OCI-LY3 (cell line): Measurements from ENCODE around the gene TACR1.

Source experiments
- H2AFZ ChIP-seq: fragments of 200-600, 300-600 bp; shearing (Covaris generic); 2 replicates; pipeline ENCODE4 v1.6.0; 2014; ENCODE audit warnings: antibody characterized with exemption, low read depth, low read length
- H3K27ac ChIP-seq: fragments of 200-600, 300-600 bp; sonication (generic); 2 replicates; pipeline ENCODE4 v1.5.1; 2014; ENCODE audit warnings: mild to moderate bottlenecking, low read length, moderate library complexity, mixed read lengths
- H3K27me3 ChIP-seq: fragments of 200-600, 300-600 bp; sonication (generic); 2 replicates; pipeline ENCODE4 v1.6.1; 2014; ENCODE audit warnings: low read depth, low read length, mixed read lengths
- H3K36me3 ChIP-seq: fragments of 200-600, 300-600 bp; sonication (generic); replicated peaks from 2 replicates; pipeline ENCODE3; 2014; ENCODE audit warnings: low read depth, low read length, mixed read lengths
- H3K4me1 ChIP-seq: fragments of 300-600, 200-600 bp; sonication (generic); 2 replicates; pipeline ENCODE4 v1.6.1; 2014; ENCODE audit warnings: low read length, mixed read lengths
- H3K4me2 ChIP-seq: fragments of 200-600, 300-600 bp; sonication (generic); 2 replicates; pipeline ENCODE4 v1.6.1; 2014; ENCODE audit warnings: low read length, mixed read lengths
- H3K4me3 ChIP-seq: fragments of 300-600, 200-600 bp; sonication (generic); 2 replicates; pipeline ENCODE4 v1.5.1; 2014; ENCODE audit warnings: antibody characterized with exemption, mild to moderate bottlenecking, low read length, moderate library complexity
- H3K79me2 ChIP-seq: fragments of 300-600, 200-600 bp; shearing (Covaris generic); 2 replicates; pipeline ENCODE4 v1.6.1; 2014; ENCODE audit warnings: mild to moderate bottlenecking, low read length, mixed read lengths
- H3K9ac ChIP-seq: fragments of 300-600, 200-600 bp; shearing (Covaris generic); 2 replicates; pipeline ENCODE4 v1.6.0; 2014; ENCODE audit warnings: mild to moderate bottlenecking, low read length, moderate library complexity
- H3K9me3 ChIP-seq: fragments of 200-600, 300-600 bp; shearing (Covaris generic); 2 replicates; pipeline ENCODE4 v1.6.1; 2014; ENCODE audit warnings: low read length, mixed read lengths; ENCODE audit not compliant: insufficient read depth
- H4K20me1 ChIP-seq: fragments of 200-600, 300-600 bp; sonication (generic); 2 replicates; pipeline ENCODE4 v1.6.1; 2016; ENCODE audit warnings: low read length, mixed read lengths; ENCODE audit not compliant: insufficient read depth
- EZH2phosphoT487 ChIP-seq: fragments of 200-600 bp; shearing (Covaris generic); IDR thresholded peaks from 2 replicates; pipeline ENCODE4 v1.6.1; 2018; ENCODE audit warnings: antibody characterized with exemption, mixed run types, low read depth
- TF ChIP-seq, protein P1 (sequence below): fragments of 200-600, 300-600 bp; sonication (generic); IDR thresholded peaks from 2 replicates; pipeline ENCODE4 v1.5.1; 2014; ENCODE audit warnings: antibody characterized with exemption, low read length, low read depth

TACR1 gene

DNA sequence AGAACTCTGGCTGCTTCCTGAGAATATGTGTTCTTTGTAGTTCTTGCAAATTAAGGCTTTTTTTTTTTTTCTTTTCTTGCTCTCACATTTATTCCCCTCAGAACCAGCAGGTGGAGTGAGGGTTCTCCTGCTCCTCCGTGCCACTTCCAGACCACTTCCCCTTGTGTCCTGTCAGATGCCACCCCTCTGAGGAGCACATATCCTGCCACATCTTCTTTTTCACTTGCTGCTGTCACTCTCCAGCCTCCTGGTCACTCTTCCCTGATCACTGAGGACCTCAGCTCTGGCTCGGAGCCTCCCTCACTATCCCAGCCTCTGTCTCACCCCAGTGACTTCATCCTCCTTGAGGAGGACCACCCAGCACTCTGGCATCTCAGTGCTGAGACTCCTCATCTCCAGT, 100.5 kb downstream of the TACR1 start:
- TF ChIP-seq EZH2phosphoT487, result no peak
- TF ChIP-seq, protein P1, sequence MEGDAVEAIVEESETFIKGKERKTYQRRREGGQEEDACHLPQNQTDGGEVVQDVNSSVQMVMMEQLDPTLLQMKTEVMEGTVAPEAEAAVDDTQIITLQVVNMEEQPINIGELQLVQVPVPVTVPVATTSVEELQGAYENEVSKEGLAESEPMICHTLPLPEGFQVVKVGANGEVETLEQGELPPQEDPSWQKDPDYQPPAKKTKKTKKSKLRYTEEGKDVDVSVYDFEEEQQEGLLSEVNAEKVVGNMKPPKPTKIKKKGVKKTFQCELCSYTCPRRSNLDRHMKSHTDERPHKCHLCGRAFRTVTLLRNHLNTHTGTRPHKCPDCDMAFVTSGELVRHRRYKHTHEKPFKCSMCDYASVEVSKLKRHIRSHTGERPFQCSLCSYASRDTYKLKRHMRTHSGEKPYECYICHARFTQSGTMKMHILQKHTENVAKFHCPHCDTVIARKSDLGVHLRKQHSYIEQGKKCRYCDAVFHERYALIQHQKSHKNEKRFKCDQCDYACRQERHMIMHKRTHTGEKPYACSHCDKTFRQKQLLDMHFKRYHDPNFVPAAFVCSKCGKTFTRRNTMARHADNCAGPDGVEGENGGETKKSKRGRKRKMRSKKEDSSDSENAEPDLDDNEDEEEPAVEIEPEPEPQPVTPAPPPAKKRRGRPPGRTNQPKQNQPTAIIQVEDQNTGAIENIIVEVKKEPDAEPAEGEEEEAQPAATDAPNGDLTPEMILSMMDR, result peak; percentile 51
- Histone ChIP-seq H3K36me3 (no peaks in the 10 kb centered on the region), H3K9ac (no peak overlapping the region), H3K27ac (no peak overlapping the region), H3K27me3 (peaks cover 16% of the 10 kb centered on the region; the same call in 1 of the 2 replicates), H3K4me1 (no peaks in the 10 kb centered on the region), H3K79me2 (no peaks in the 10 kb centered on the region), H3K9me3 (0 out of 2 replicates have a peak, but pooled peaks cover 3% of the 10 kb centered on the region), H3K4me3 (no peak overlapping the region), H4K20me1 (no peaks in the 10 kb centered on the region), H3K4me2 (peak overlapping the region; percentile 15; the same call in 1 of the 2 replicates), H2AFZ (no peak overlapping the region)

DNA sequence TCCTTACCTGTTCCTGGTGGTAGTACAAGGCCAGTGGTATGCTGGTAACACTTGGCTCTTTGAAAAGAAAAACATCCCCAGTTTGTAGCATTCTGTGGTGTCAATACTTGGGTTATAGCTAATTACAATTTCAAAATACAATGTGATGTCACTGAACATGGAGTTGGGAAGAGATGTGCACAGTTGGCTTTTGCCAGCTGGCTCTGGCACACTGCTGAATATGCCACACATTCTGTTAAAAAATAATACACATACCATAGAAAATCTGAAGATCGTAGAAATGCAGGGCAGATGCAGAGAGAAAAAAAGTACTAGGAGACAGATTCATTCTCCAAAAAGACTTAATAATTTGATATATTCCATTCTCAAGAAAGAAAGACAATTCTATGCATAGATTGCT, 101.5 kb downstream of the TACR1 start:
- no peaks in the 10 kb centered on the region for H4K20me1 ChIP-seq
- H3K79me2 ChIP-seq, result no peaks in the 10 kb centered on the region
- no peak overlapping the region for H2AFZ ChIP-seq
- H3K27me3 ChIP-seq, result peaks cover 11% of the 10 kb centered on the region; the same call in 1 of the 2 replicates
- H3K4me3 ChIP-seq, result no peak overlapping the region
- H3K9ac ChIP-seq, result no peak overlapping the region
- no peaks in the 10 kb centered on the region for H3K36me3 ChIP-seq
- H3K4me2 ChIP-seq, result no peak overlapping the region
- H3K4me1 ChIP-seq, result no peaks in the 10 kb centered on the region
- H3K27ac ChIP-seq, result no peak overlapping the region
- TF ChIP-seq, protein P1, result no peak
- TF ChIP-seq EZH2phosphoT487, result no peak
- 0 out of 2 replicates have a peak, but pooled peaks cover 3% of the 10 kb centered on the region for H3K9me3 ChIP-seq

DNA sequence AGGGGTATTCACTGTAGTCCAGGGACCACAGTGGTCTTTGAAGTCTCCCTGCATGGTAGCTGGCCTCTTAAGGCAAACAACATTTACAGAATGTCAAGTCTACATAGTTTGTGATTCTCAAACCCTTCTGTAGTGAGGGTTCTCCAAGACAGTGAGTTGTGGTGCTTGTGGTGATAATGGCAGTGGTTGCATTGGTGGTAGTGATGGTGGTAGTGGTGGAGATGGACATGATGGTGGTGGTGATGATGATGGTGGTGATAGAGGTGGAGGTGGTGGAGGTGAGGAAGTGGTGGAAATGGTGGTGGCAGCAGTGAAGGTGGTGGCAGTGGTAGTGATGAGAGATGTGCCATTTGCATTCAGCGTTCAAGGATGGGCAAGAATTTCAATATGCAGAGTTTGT, 104.9 kb downstream of the TACR1 start:
- Histone ChIP-seq H4K20me1 (no peaks in the 10 kb centered on the region), H3K36me3 (no peaks in the 10 kb centered on the region), H3K79me2 (no peaks in the 10 kb centered on the region), H3K27me3 (peaks cover 8% of the 10 kb centered on the region; the same call in 1 of the 2 replicates), H3K4me2 (no peak overlapping the region), H3K27ac (no peak overlapping the region), H3K9me3 (no peaks in the 10 kb centered on the region), H3K4me1 (no peaks in the 10 kb centered on the region), H3K9ac (no peak overlapping the region), H2AFZ (no peak overlapping the region), H3K4me3 (no peak overlapping the region)
- TF ChIP-seq EZH2phosphoT487, result no peak
- TF ChIP-seq, protein P1, result no peak

DNA sequence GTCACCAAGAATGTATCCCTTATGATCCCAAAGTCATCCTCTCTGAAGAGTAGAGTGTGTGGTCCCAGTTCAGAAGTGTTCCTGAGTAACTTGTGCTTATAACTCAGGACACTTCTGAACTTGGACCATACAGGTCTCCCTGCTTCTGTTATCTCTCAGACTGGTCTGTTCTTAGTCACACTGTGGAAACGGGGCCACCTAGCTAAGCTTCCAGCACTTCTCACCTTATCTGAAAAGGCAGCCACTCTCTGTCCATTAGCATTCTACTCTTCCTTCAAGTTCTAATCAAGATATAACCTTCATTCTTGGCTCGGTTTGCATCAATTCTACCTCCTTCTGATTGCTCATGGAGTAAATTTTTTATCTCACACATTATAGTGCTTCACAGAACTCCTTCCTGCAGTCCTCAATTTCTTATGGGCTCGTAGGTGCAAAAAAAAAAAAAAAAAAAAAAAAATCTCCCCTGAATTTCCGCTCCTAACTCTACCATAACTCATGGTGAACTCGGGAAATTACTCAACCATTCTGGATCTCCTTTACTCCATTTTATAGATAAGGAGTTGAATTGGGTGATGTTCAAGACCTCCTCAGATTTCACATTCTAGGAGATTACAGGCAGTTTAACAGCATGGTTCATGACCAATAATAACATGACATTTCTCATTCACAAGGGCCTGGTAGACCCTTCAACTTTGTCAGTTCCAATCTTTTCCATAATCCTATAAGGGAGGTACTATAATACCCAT, 108.4 kb downstream of the TACR1 start:
- H3K27me3 ChIP-seq, result peaks cover 3% of the 10 kb centered on the region; the same call in 1 of the 2 replicates
- no peak for TF ChIP-seq EZH2phosphoT487
- TF ChIP-seq, protein P1, result no peak
- H4K20me1 ChIP-seq, result no peaks in the 10 kb centered on the region
- no peak overlapping the region for H2AFZ ChIP-seq
- no peak overlapping the region for H3K9ac ChIP-seq
- no peaks in the 10 kb centered on the region for H3K4me1 ChIP-seq
- no peaks in the 10 kb centered on the region for H3K9me3 ChIP-seq
- no peak overlapping the region for H3K4me3 ChIP-seq
- no peak overlapping the region for H3K27ac ChIP-seq
- no peaks in the 10 kb centered on the region for H3K36me3 ChIP-seq
- H3K79me2 ChIP-seq, result no peaks in the 10 kb centered on the region
- H3K4me2 ChIP-seq, result no peak overlapping the region
